GM12878 (cell line): Measurements from ENCODE around the gene HBQ1. TPM values are rescaled to one million over a fixed set of nuclear protein-coding genes. Genes with fewer than 3 reads are reported as not detected.
"Not testable (repeated sequence)": the region's sequence is repeated elsewhere in the genome, so short reads cannot be mapped to it uniquely, and the experiment has no call there.

ENCODE experiments used
- ATAC-seq: fragments of 200-7000 bp; cut with Tn5 transposase; 3 replicates; pipeline ENCODE4 v1.9.1; 2020; ENCODE audit warnings: mild to moderate bottlenecking, moderate library complexity
- BruUV-seq: library from RNA; stranded (reverse); fragments of 400-500 nt; replicated peaks from 2 replicates; lab custom pipeline; 2021; lab: Mats Ljungman, UMichigan
- CTCF ChIA-PET: fragments of 300-600 bp; sonication (Branson Sonifier 250); formaldehyde crosslinking; extraction: SDS; loops from one replicate; lab custom pipeline; 2021; ENCODE audit warnings: inconsistent platforms; lab: Yijun Ruan, JAX
- POLR2A ChIA-PET: fragments of 350-600 bp; formaldehyde crosslinking; extraction: SDS; loops from one replicate; lab custom pipeline; 2021; ENCODE audit warnings: inconsistent platforms; lab: Charles Lee
- RAD21 ChIA-PET: fragments of 300-600 bp; sonication (Branson Sonifier 250); formaldehyde crosslinking; loops from one replicate; lab custom pipeline; 2023; ENCODE audit warnings: antibody characterized with exemption; ENCODE audit not compliant: unreplicated experiment; lab: Charles Lee
- SMC1A ChIA-PET: fragments of 300-600 bp; sonication (Branson Sonifier 250); formaldehyde crosslinking; loops from one replicate; lab custom pipeline; 2023; ENCODE audit not compliant: unreplicated experiment, uncharacterized antibody; lab: Charles Lee
- DNase-seq: peaks from one replicate; pipeline ENCODE4 v3.0.0-alpha.2; 2011; ENCODE audit warnings: low read depth, low spot score
- FAIRE-seq: peaks from 3 replicates; lab custom pipeline; 2011; peaks lifted over from hg19 to GRCh38; lab: Jason Lieb, UNC
- H2AFZ ChIP-seq: 2 replicates; pipeline ENCODE4 v1.6.0; 2011; ENCODE audit warnings: low read depth, low read length, control low read depth; ENCODE audit not compliant: control insufficient read depth
- H3K27ac ChIP-seq: 2 replicates; pipeline ENCODE4 v1.5.1; 2011; ENCODE audit warnings: control low read depth; ENCODE audit not compliant: control insufficient read depth, insufficient read depth
- H3K27me3 ChIP-seq, 2 experiments: replicated peaks in 1 of 2; 2 replicates each; pipeline versions ENCODE4 v1.6.0 to v1.6.1; 2011; ENCODE audit warnings: low read length in 1 of 2; ENCODE audit not compliant: control insufficient read depth in 2 of 2, insufficient read depth in 2 of 2
- H3K36me3 ChIP-seq, 2 experiments: 2 replicates each; pipeline ENCODE4 v1.5.1; 2011; ENCODE audit warnings: low read length in 1 of 2; ENCODE audit not compliant: control insufficient read depth in 2 of 2, insufficient read depth in 2 of 2
- H3K4me1 ChIP-seq: 2 replicates; pipeline ENCODE4 v1.6.1; 2011; ENCODE audit warnings: mild to moderate bottlenecking, low read length, moderate library complexity, mixed read lengths; ENCODE audit not compliant: control insufficient read depth, insufficient read depth
- H3K4me2 ChIP-seq: 2 replicates; pipeline ENCODE4 v1.6.0; 2011; ENCODE audit warnings: control low read depth; ENCODE audit not compliant: control insufficient read depth, insufficient read depth
- H3K4me3 ChIP-seq: fragments of 200-600 bp; sonication (generic); 2 replicates; pipeline ENCODE4 v1.5.1; 2016
- H3K79me2 ChIP-seq: 2 replicates; pipeline ENCODE4 v1.6.0; 2011; ENCODE audit warnings: low read length; ENCODE audit not compliant: control insufficient read depth, insufficient read depth
- H3K9ac ChIP-seq: 2 replicates; pipeline ENCODE4 v1.8.0; 2011; ENCODE audit warnings: low read length, control low read depth, mixed read lengths; ENCODE audit not compliant: control insufficient read depth, insufficient read depth
- H3K9me3 ChIP-seq: replicated peaks from 3 replicates; pipeline ENCODE4 v1.5.1; 2011; ENCODE audit warnings: mild to moderate bottlenecking, low read length; ENCODE audit not compliant: control insufficient read depth, insufficient read depth
- H4K20me1 ChIP-seq: 2 replicates; pipeline ENCODE4 v1.6.0; 2011; ENCODE audit not compliant: control insufficient read depth, insufficient read depth
- BCL11A ChIP-seq: IDR thresholded peaks from 2 replicates; pipeline ENCODE4 v1.6.1; 2011; ENCODE audit warnings: low read depth, low read length
- FOXM1 ChIP-seq: IDR thresholded peaks from 2 replicates; pipeline ENCODE4 v1.6.1; 2012; ENCODE audit warnings: low read depth, mild to moderate bottlenecking, inconsistent platforms, low read length, moderate library complexity
- GABPA ChIP-seq: IDR thresholded peaks from 2 replicates; pipeline ENCODE4 v1.6.1; 2014; ENCODE audit warnings: antibody characterized with exemption, low read depth, mild to moderate bottlenecking, inconsistent platforms
- STAT3 ChIP-seq: IDR thresholded peaks from 2 replicates; pipeline ENCODE4 v1.6.1; 2011; ENCODE audit warnings: low read depth, low read length, improper control_type of control experiment
- ZNF274 ChIP-seq: IDR thresholded peaks from one replicate; pipeline ENCODE4 v1.8.0; 2011; ENCODE audit not compliant: insufficient read length, insufficient read depth
- WGBS: methylation state at CpG from one replicate; pipeline ENCODE4 v1.1.6; 2016; ENCODE audit warnings: low lambda C conversion rate; ENCODE audit not compliant: insufficient replicate concordance, insufficient coverage; ENCODE audit errors: missing lambda C conversion rate; 5-methylcytosine and 5-hydroxymethylcytosine counted together
- in situ Hi-C: fragments of 300-500 bp; cut with MboI; formaldehyde crosslinking; loops from 9 replicates; pipeline ENCODE4 v1.14.3; 2018; ENCODE audit warnings: mixed read lengths
- intact Hi-C: fragments of 100-400 bp; cut with micrococcal nuclease; formaldehyde crosslinking; loops from one replicate; pipeline ENCODE4 v1.14.2; 2022; ENCODE audit not compliant: unreplicated experiment
- polyA plus RNA-seq, 11 experiments: library from polyadenylated mRNA; depleted of rRNA in 4 of 11; unstranded in 6 of 11; stranded (reverse) in 5 of 11; fragments of >200 nt; fragmentation: Nextera tagmentation in 4 of 11; fragmentation: Illumina TruSeq in 1 of 11; extraction: Ambion mirVana in 4 of 11; extraction: Trizol in 1 of 11; gene quantifications; 1 replicate in 1 of 11; 2 replicates in 10 of 11; pipeline versions ENCODE4 v1.2.1 to v1.2.3, GENCODE V29; 2011 to 2016; ENCODE audit warnings: inconsistent platforms in 2 of 11, missing spikeins in 2 of 11, low read depth in 1 of 11
- total RNA-seq, 4 experiments: library from RNA; depleted of rRNA in 3 of 4; stranded (reverse); fragments of >200 nt in 3 of 4; fragmentation: Illumina TruSeq in 1 of 4; extraction: Trizol in 1 of 4; gene quantifications; 2 replicates each; pipeline versions ENCODE4 v1.2.1 to v1.2.3, GENCODE V29; 2013 to 2021
- TF ChIP-seq, protein P1 (sequence below): IDR thresholded peaks from 2 replicates; pipeline ENCODE4 v1.6.1; 2012; ENCODE audit warnings: low read depth, low read length, improper control_type of control experiment
- TF ChIP-seq, protein P2 (sequence below): fragments of 450-650 bp; IDR thresholded peaks from 2 replicates; pipeline ENCODE4 v1.6.1; 2016; ENCODE audit warnings: mild to moderate bottlenecking

The HBQ1 gene
- total and polyA plus RNA-seq, 10 of the 15 experiments (the other 5 are each of a cell fraction or from before 2014, with no cell fraction given): not detected

DNA sequence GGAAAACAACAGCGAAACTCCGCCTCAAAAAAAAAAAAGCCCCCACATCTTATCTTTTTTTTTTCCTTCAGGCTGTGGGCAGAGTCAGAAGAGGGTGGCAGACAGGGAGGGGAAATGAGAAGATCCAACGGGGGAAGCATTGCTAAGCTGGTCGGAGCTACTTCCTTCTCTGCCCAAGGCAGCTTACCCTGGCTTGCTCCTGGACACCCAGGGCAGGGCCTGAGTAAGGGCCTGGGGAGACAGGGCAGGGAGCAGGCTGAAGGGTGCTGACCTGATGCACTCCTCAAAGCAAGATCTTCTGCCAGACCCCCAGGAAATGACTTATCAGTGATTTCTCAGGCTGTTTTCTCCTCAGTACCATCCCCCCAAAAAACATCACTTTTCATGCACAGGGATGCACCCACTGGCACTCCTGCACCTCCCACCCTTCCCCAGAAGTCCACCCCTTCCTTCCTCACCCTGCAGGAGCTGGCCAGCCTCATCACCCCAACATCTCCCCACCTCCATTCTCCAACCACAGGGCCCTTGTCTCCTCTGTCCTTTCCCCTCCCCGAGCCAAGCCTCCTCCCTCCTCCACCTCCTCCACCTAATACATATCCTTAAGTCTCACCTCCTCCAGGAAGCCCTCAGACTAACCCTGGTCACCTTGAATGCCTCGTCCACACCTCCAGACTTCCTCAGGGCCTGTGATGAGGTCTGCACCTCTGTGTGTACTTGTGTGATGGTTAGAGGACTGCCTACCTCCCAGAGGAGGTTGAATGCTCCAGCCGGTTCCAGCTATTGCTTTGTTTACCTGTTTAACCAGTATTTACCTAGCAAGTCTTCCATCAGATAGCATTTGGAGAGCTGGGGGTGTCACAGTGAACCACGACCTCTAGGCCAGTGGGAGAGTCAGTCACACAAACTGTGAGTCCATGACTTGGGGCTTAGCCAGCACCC is 5.0 kb upstream of the HBQ1 start:
- intact Hi-C loops: no loop called here
- no TSS peak for BruUV-seq
- CTCF ChIA-PET: no interaction called here
- no peak for ATAC-seq
- Histone ChIP-seq H3K36me3 (no peaks in the 10 kb centered on the region), H3K9ac (no peak overlapping the region), H3K79me2 (no peaks in the 10 kb centered on the region)
- RAD21 ChIA-PET: no interaction called here
- no peak for TF ChIP-seq FOXM1
- no peak for TF ChIP-seq GABPA
- TF ChIP-seq, protein P1, sequence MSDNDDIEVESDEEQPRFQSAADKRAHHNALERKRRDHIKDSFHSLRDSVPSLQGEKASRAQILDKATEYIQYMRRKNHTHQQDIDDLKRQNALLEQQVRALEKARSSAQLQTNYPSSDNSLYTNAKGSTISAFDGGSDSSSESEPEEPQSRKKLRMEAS: no peak
- no peak for TF ChIP-seq STAT3
- TF ChIP-seq BCL11A: no peak
- TF ChIP-seq, protein P2, sequence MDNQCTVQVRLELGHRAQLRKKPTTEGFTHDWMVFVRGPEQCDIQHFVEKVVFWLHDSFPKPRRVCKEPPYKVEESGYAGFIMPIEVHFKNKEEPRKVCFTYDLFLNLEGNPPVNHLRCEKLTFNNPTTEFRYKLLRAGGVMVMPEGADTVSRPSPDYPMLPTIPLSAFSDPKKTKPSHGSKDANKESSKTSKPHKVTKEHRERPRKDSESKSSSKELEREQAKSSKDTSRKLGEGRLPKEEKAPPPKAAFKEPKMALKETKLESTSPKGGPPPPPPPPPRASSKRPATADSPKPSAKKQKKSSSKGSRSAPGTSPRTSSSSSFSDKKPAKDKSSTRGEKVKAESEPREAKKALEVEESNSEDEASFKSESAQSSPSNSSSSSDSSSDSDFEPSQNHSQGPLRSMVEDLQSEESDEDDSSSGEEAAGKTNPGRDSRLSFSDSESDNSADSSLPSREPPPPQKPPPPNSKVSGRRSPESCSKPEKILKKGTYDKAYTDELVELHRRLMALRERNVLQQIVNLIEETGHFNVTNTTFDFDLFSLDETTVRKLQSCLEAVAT: no peak
- no peak for TF ChIP-seq ZNF274
- TF ChIP-seq, all 136 proteins: peak for 0
- Histone ChIP-seq H3K4me2 (no peak overlapping the region), H3K4me3 (no peak overlapping the region), H2AFZ (no peak overlapping the region), H3K27me3 (peaks cover 4 to 10% of the 10 kb centered on the region in 2 experiments), H3K27ac (no peak overlapping the region), H4K20me1 (no peaks in the 10 kb centered on the region), H3K4me1 (no peaks in the 10 kb centered on the region), H3K9me3 (no peaks in the 10 kb centered on the region)
- in situ Hi-C loops: no loop called here
- WGBS: 9% methylated on average over 8 of the region's 8 CpGs
- ChIA-PET POLR2A (no interaction called here), SMC1A (no interaction called here)
- FAIRE-seq (no peak), DNase-seq (no peak)

DNA sequence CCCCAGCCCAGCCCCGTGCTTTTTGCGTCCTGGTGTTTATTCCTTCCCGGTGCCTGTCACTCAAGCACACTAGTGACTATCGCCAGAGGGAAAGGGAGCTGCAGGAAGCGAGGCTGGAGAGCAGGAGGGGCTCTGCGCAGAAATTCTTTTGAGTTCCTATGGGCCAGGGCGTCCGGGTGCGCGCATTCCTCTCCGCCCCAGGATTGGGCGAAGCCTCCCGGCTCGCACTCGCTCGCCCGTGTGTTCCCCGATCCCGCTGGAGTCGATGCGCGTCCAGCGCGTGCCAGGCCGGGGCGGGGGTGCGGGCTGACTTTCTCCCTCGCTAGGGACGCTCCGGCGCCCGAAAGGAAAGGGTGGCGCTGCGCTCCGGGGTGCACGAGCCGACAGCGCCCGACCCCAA is 4.3 kb upstream of the HBQ1 start:
- RAD21 ChIA-PET, in situ Hi-C loops, ATAC-seq: not testable (repeated sequence)

More for the DNA sequence above, 4.3 kb upstream of the HBQ1 start:
- H4K20me1 ChIP-seq, H3K4me1 ChIP-seq, SMC1A ChIA-PET, H3K4me3 ChIP-seq, H2AFZ ChIP-seq, intact Hi-C loops, H3K9ac ChIP-seq, H3K27ac ChIP-seq, CTCF ChIA-PET, FAIRE-seq, H3K4me2 ChIP-seq, H3K36me3 ChIP-seq, BruUV-seq, H3K79me2 ChIP-seq, POLR2A ChIA-PET, DNase-seq, H3K9me3 ChIP-seq: not testable (repeated sequence)
- peaks cover 6 to 10% of the 10 kb centered on the region in 2 experiments for H3K27me3 ChIP-seq
- WGBS: 0% methylated on average over 3 of the region's 39 CpGs
